Mucosa of descending colon (tissue), 3 donors: ENCODE data around the gene TTLL8. TPM values are rescaled to one million over a fixed set of nuclear protein-coding genes. Genes with fewer than 3 reads are reported as not detected.

Experiments
- ATAC-seq: fragments of 200-7000 bp; cut with Tn5 transposase; one replicate; pipeline ENCODE4 v1.9.1; 2020; ENCODE audit warnings: mild to moderate bottlenecking, moderate library complexity
- DNase-seq, 3 donors: peaks; one replicate each; pipeline ENCODE4 v3.0.0-alpha.2; 2020
- H3K36me3 ChIP-seq: fragments of 200-600 bp; one replicate; pipeline ENCODE4 v1.8.0; 2021; ENCODE audit warnings: low read depth, mild to moderate bottlenecking
- H3K4me1 ChIP-seq: fragments of 200-600 bp; one replicate; pipeline ENCODE4 v1.8.0; 2021; ENCODE audit warnings: low read depth, mild to moderate bottlenecking
- H3K4me3 ChIP-seq: fragments of 200-600 bp; one replicate; pipeline ENCODE4 v1.8.0; 2021; ENCODE audit warnings: mild to moderate bottlenecking
- H3K9me3 ChIP-seq: fragments of 200-600 bp; one replicate; pipeline ENCODE4 v1.8.0; 2021; ENCODE audit warnings: mild to moderate bottlenecking
- CTCF ChIP-seq: fragments of 200-600 bp; IDR thresholded peaks from one replicate; pipeline ENCODE4 v1.8.0; 2022; ENCODE audit warnings: antibody characterized with exemption, mild to moderate bottlenecking
- intact Hi-C, 2 donors: fragments of 100-400 bp; cut with DNase I in 1 of 2; cut with micrococcal nuclease in 1 of 2; formaldehyde crosslinking; loops; one replicate each; pipeline versions ENCODE4 v1.11.0 to v1.11.1; 2022; cut with DNase I, micrococcal nuclease
- total RNA-seq, 3 donors: library from RNA; stranded (reverse); fragmentation: NEBNext Ultra II Directional in 2 of 3; extraction: Animal tissue kit (Norgen Biotek cat#: 25700) in 2 of 3; gene quantifications; one replicate each; pipeline versions ENCODE4 v1.2.1 to v1.2.4, GENCODE V29; 2021 to 2023
- donor health status: DM: no; HTN: no; CAD: no; lungs with moderate emphysema.
- donor health status: DM: no; HTN: no; CAD: no.
- donor health status: DM: no; HTN: yes; CAD: no.

Gene TTLL8
- total RNA-seq, 3 donors from 2014 or later, result not detected

GRCh38 chr22:50051930-50052329 lies 6.2 kb downstream of the TTLL8 start:
- no peaks in the 10 kb centered on the region for H3K4me1 ChIP-seq
- H3K36me3 ChIP-seq, result no peaks in the 10 kb centered on the region
- peak in 1 of 3 donors; percentile 16 for DNase-seq
- intact Hi-C loops, result no loop called here
- no peak for ATAC-seq
- TF ChIP-seq CTCF, result no peak
- H3K9me3 ChIP-seq, result peaks cover 4% of the 10 kb centered on the region
- H3K4me3 ChIP-seq, result no peak overlapping the region

- no peak for TF ChIP-seq CTCF
- no peak for ATAC-seq
- H3K9me3 ChIP-seq, result peaks cover 4% of the 10 kb centered on the region
- H3K36me3 ChIP-seq, result no peaks in the 10 kb centered on the region
- H3K4me3 ChIP-seq, result no peak overlapping the region
- H3K4me1 ChIP-seq, result no peaks in the 10 kb centered on the region
- peak in 2 of 3 donors; percentile 9 to 31 for DNase-seq
- intact Hi-C loops, result no loop called here
These were observed 8.6 kb downstream of the TTLL8 start for GRCh38 chr22:50049299-50050195.

GRCh38 chr22:50048836-50049235 lies 9.3 kb downstream of the TTLL8 start:
- Histone ChIP-seq H3K9me3 (peaks cover 4% of the 10 kb centered on the region), H3K36me3 (no peaks in the 10 kb centered on the region), H3K4me3 (no peak overlapping the region), H3K4me1 (no peaks in the 10 kb centered on the region)
- no peak for TF ChIP-seq CTCF
- ATAC-seq (no peak), DNase-seq (peak in 2 of 3 donors; percentile 5 to 24)
- intact Hi-C loops, result no loop called here

GRCh38 chr22:50048061-50048765 lies 9.9 kb downstream of the TTLL8 start:
- peak in 2 of 3 donors; percentile 4 to 22 for DNase-seq
- TF ChIP-seq CTCF, result no peak
- H3K4me1 ChIP-seq, result no peaks in the 10 kb centered on the region
- intact Hi-C loops, result no loop called here
- no peak for ATAC-seq
- H3K36me3 ChIP-seq, result no peaks in the 10 kb centered on the region
- H3K4me3 ChIP-seq, result no peak overlapping the region
- peaks cover under 1% of the 10 kb centered on the region for H3K9me3 ChIP-seq

- H3K9me3 ChIP-seq, result no peaks in the 10 kb centered on the region
- no peak for TF ChIP-seq CTCF
- intact Hi-C loops, result no loop called here
- DNase-seq, result peak in 1 of 3 donors; percentile 26
- H3K4me1 ChIP-seq, result no peaks in the 10 kb centered on the region
- H3K36me3 ChIP-seq, result no peaks in the 10 kb centered on the region
- H3K4me3 ChIP-seq, result no peak overlapping the region
- ATAC-seq, result no peak
These were observed 10.8 kb downstream of the TTLL8 start for GRCh38 chr22:50047346-50047745.
